HAP-1 (cell line): ENCODE results near the gene LYPD3.
"Not testable (repeated sequence)": the region's sequence is repeated elsewhere in the genome, so short reads cannot be mapped to it uniquely, and the experiment has no call there.

Experiments
- DNase-seq, 2 experiments: peaks; one replicate each; pipeline ENCODE4 v3.0.0-alpha.2; 2016 to 2020; ENCODE audit warnings: low spot score in 2 of 2
- H3K27me3 ChIP-seq: fragments of 250-450 bp; sonication (Bioruptor Pico); 2 replicates; pipeline ENCODE4 v1.5.1; 2020; ENCODE audit warnings: low read depth, mild to moderate bottlenecking, moderate library complexity
- H3K36me3 ChIP-seq: fragments of 250-450 bp; sonication (Bioruptor Pico); replicated peaks from 2 replicates; pipeline ENCODE4 v1.5.1; 2020; ENCODE audit warnings: mild to moderate bottlenecking
- H3K4me1 ChIP-seq: fragments of 250-450 bp; sonication (Bioruptor Pico); 2 replicates; pipeline ENCODE4 v1.5.1; 2020; ENCODE audit warnings: mild to moderate bottlenecking
- H3K4me3 ChIP-seq: fragments of 250-450 bp; sonication (Bioruptor Pico); 2 replicates; pipeline ENCODE4 v1.5.1; 2020; ENCODE audit warnings: mild to moderate bottlenecking, moderate library complexity
- H3K9me3 ChIP-seq: fragments of 250-450 bp; sonication (Bioruptor Pico); 2 replicates; pipeline ENCODE4 v1.5.1; 2020; ENCODE audit warnings: mild to moderate bottlenecking, moderate library complexity
- in situ Hi-C: fragments of 300-500 bp; cut with MboI; formaldehyde crosslinking; loops from 3 replicates; pipeline ENCODE4 v1.14.3; 2020; ENCODE audit warnings: low sequenced_read_pairs, inconsistent platforms, mixed read lengths

The LYPD3 gene

DNA sequence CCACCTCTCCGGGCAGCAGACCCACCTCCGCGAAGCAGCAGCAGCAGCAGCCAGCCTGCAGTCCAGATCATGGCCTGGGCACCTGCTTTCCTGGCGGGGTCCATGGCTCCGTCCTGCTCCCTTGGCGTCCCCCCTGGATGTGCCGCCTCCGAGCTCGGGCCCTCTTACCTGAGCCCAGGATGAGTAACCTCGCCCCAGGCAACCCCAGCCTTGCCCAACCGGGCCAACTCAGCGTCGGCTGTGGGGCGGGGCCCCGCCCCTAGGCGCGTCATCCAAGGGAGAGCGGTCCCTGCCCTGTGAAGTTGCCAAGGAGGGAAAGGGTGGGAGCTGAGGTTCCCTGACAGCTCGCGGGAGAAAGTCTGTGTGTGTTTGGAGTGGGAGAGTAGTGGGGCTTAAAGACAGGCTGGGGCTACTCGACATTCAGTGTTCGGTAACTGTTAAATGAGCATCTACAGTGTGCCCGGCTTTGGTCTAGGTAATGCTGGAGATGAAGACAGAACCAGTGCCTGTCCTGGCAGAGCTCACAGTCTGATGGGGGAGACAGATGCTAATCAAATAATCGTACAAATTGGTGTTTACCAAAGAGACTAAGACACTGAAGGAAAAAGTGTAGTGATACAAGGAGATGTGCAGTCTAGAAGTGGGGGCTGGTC, at the start of gene LYPD3:
LYPD3 (minus strand) TSS at position 141 of the 653 bp plus-strand sequence; CDS start at position 104, 37 bp downstream.
- DNase-seq, result no peak
- Histone ChIP-seq H3K9me3 (no peaks in the 10 kb centered on the region), H3K36me3 (no peaks in the 10 kb centered on the region), H3K4me1 (peaks cover 14% of the 10 kb centered on the region; the same call in 1 of the 2 replicates), H3K4me3 (peak within 1 kb of the TSS; percentile 80), H3K27me3 (no peaks in the 10 kb centered on the region)
- in situ Hi-C loops, result no loop called here

DNA sequence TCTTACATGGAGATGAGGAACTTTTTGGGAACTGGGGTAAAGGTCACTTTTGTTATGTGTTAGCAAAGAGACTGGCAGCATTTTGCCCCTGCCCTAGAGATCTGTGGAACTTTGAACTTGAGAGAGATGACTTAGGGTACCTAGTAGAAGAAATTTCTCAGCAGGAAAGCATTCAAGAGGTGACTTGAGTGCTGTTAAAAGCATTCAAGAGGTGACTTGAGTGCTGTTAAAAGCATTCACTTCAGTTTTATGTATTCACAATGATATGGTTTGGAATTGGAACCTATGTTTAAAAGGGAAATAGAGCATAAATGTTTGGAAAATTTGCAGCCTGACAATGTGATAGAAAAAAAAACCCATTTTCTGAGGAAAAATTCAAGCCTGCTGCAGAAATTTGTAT, 47.0 kb upstream of the LYPD3 start:
- H3K36me3 ChIP-seq, DNase-seq, H3K27me3 ChIP-seq, H3K9me3 ChIP-seq, in situ Hi-C loops, H3K4me1 ChIP-seq, H3K4me3 ChIP-seq: not testable (repeated sequence)

DNA sequence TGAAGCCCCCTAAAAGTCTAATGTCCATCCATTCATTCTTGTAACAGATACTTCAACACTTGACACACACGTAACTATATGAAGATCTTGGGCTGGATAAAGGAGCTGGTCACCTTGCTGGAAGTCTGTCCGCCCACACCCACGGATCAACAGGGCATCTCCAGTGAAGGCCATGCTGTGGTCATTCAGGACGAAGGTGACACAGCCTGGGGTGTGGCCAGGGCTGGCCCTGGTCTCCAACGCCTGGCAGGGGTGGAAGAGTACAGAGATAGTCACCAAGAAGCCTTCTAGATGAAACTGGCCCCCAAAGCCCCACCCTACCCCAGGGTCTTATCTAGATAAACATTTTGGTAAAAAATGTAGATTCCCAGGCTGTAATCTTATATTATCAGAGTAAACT, 45.9 kb upstream of the LYPD3 start:
- no peak overlapping the region for H3K4me3 ChIP-seq
- no peaks in the 10 kb centered on the region for H3K9me3 ChIP-seq
- H3K4me1 ChIP-seq, result no peaks in the 10 kb centered on the region
- no peak for DNase-seq
- in situ Hi-C loops, result no loop called here
- no peaks in the 10 kb centered on the region for H3K27me3 ChIP-seq
- peaks cover 6% of the 10 kb centered on the region; the same call in 1 of the 2 replicates for H3K36me3 ChIP-seq

DNA sequence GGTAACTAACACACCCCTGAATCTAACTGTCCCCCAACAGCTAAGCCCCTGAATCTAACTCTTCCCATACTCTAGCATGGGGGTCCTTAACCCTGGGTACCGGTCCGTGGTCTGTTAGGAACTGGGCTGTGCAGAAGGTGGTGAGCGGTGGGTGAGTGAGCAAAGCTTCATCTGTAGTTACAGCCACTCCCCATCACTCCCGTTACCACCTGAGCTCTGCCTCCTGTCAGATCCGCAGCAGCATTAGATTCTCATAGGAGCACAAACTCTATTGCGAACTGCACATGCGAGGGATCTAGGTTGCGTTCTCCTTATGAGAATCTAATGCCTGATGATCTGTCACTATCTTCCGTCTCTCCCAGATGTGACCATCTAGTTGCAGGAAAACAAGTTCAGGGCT, 45.3 kb upstream of the LYPD3 start:
- no peak for DNase-seq
- in situ Hi-C loops, result no loop called here
- H3K27me3 ChIP-seq, result no peaks in the 10 kb centered on the region
- no peaks in the 10 kb centered on the region for H3K4me1 ChIP-seq
- H3K36me3 ChIP-seq, result peaks cover 6% of the 10 kb centered on the region; the same call in 1 of the 2 replicates
- no peaks in the 10 kb centered on the region for H3K9me3 ChIP-seq
- H3K4me3 ChIP-seq, result no peak overlapping the region

DNA sequence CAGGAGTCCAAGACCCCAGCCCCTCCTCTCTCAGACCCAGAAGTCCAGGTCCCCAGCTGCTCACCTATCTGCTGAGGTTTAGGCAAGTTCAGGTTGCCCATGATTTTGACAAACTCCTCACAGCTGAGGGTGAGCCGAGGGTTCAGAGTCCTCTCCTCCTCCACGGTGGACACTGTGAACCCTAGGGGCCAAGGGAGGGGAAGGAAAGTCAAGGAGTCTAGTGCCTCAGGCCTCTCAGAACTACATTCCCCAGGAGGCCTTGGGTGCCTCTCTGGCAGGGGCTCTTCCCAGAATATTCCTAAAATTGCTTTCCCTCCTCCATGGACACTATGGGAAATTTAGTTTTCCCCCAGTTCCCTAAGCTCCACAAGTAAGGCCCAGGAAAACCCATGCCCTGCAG, 42.5 kb upstream of the LYPD3 start:
- in situ Hi-C loops, result no loop called here
- Histone ChIP-seq H3K36me3 (peaks cover 6% of the 10 kb centered on the region; the same call in 1 of the 2 replicates), H3K4me3 (no peak overlapping the region), H3K9me3 (no peaks in the 10 kb centered on the region), H3K4me1 (no peaks in the 10 kb centered on the region), H3K27me3 (no peaks in the 10 kb centered on the region)
- no peak for DNase-seq

DNA sequence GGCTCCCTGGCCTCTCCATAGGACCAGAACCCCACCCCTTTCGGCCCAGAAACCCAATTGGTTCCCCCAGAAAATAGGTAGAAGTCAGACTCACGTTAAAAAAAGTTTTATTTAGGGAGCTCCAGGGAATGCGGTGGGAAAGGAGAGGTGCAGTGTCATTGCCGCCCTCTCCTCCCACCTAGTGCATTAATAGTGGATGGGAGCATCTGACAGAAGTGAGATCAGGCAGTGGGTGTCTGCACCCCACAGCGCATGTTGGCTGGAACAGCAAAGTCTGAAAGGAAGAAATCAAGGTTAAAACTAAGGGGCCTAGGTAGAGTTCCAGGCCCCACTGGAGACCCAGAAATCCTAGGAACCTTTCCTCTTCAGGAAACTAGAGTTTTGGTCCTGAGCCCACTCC, 41.2 kb upstream of the LYPD3 start:
- DNase-seq, result no peak
- Histone ChIP-seq H3K4me3 (no peak overlapping the region), H3K27me3 (no peaks in the 10 kb centered on the region), H3K4me1 (no peaks in the 10 kb centered on the region), H3K9me3 (no peaks in the 10 kb centered on the region), H3K36me3 (peaks cover 6% of the 10 kb centered on the region; the same call in 1 of the 2 replicates)
- in situ Hi-C loops, result no loop called here

DNA sequence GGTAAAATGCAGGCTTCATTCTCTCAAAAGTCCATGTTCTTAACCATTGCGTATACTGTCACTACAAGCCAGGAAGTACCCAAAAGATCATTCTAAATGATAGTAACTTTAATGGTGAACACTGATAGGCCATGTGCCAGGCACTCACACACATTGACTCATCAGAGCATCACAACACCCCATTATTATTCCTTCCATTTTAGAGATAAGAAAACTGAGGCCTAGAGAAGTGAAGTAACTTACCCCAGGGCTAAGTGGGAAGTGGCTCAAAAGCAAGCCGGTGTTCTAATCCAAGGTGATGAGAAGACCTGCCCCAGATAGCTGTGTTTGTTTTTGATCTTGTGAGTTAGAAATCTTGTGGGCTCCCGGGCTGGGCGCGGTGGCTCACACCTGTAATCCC, 40.5 kb upstream of the LYPD3 start:
- no peaks in the 10 kb centered on the region for H3K4me1 ChIP-seq
- H3K36me3 ChIP-seq, result peaks cover 3% of the 10 kb centered on the region; the same call in 1 of the 2 replicates
- DNase-seq, result no peak
- H3K27me3 ChIP-seq, result no peaks in the 10 kb centered on the region
- H3K4me3 ChIP-seq, result no peak overlapping the region
- H3K9me3 ChIP-seq, result no peaks in the 10 kb centered on the region
- in situ Hi-C loops, result no loop called here

DNA sequence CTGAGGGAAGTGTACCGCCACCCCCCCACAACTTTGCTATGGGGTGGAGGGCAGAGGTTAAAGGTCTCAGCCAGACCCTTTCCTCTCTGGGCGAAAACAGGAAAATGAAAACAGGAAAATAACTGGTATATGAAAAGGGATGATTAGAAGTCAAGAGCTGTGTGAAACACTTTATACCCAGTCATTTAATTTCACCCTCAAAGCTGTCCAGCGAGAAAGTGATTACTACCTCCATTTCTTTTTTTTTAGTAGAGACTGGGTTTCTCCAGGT, 39.7 kb upstream of the LYPD3 start:
- no peak for DNase-seq
- no peak overlapping the region for H3K4me3 ChIP-seq
- no peaks in the 10 kb centered on the region for H3K27me3 ChIP-seq
- no peaks in the 10 kb centered on the region for H3K9me3 ChIP-seq
- H3K36me3 ChIP-seq, result peaks cover 3% of the 10 kb centered on the region; the same call in 1 of the 2 replicates
- in situ Hi-C loops, result no loop called here
- no peaks in the 10 kb centered on the region for H3K4me1 ChIP-seq

DNA sequence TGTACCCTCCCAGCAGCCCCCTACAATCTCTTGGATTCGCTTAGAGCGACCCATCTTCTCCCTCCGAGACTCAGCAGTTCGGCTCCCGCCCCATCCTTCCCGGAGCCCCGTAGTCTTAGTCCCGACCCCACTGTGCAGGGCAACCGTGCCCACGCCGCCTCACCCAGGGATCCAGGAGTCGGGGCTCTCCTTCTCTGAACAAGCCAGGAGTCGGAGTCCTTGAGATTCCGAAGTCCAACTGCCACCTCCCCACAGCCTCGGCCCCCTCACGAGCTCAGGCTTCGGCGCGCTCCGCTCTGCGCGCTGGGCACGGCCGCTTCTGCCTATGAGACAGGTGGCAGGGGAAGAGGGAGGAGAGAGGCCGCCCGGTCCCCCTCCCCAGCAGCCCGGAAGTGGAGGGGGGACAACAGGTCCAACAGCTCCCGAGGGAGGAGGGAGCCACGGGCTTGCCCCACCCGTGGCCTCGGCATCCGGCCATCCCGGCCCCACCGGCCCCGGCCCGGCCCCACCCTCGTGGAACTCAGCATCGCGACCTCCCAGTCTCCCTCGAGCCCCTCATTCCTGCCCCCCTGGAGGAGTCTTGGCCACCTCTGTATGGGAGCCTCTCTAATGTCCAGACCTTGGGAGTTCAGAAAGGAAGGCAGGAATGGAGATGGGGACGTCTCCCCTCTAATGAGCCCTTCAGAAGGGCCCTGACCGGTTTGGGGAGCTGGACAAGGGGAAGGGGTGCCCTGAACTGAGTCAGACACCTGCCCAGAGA, 39.2 kb upstream of the LYPD3 start, which contains the start of gene PHLDB3:
PHLDB3 (minus strand) TSS at position 321 of the 760 bp plus-strand sequence. CDS start 628 bp downstream, outside the sequence.
- Histone ChIP-seq H3K4me1 (no peaks in the 10 kb centered on the region), H3K27me3 (no peaks in the 10 kb centered on the region), H3K4me3 (peak within 1 kb of the TSS; percentile 73), H3K36me3 (peaks cover 3% of the 10 kb centered on the region; the same call in 1 of the 2 replicates), H3K9me3 (no peaks in the 10 kb centered on the region)
- DNase-seq, result no peak
- in situ Hi-C loops, result no loop called here

DNA sequence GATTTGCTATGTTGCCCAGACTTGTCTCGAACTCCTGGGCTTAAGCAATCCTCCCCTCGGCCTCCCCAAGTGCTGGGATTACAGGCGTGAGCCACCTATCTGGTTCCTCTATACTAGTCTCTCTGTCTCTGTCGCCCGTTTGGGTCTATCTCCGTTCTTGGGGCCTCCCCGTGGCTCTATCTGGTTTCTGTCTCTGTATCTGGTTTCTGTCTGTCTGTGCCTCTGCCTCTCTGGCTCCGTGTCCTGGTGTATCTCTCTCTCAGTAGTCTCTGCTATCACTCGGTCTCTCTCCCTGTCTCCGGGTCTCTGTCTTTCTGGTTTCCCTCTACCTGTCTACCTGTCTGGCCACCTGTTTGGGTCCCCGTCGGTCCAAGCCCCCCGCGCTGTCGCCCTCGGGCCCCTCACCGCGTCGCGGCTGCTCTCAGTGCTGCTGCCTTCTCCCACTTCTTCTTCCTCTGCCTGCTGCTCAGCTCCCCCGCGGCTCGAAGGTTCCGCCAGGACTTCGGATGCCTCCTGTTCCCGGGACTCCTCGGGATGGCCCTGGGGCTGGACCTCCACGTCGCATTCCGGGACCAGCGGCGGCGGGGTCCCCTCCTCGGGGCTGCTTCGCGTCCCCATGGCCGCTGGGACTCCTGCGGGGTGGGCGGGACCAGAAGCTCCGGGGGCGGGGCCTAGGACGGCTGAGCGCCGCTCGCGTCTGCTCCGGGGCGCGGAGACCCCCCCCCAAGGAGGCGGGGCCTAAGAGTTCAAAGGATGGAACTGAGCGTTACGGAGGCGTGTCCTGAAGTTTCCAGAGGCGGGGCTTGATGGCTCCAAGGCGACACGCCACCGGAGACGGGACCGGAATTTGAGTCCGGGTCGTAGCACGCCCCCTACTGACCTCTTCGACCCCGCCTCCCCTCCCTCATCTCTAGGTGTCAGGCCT, 38.4 kb upstream of the LYPD3 start:
- in situ Hi-C loops, result no loop called here

DNA sequence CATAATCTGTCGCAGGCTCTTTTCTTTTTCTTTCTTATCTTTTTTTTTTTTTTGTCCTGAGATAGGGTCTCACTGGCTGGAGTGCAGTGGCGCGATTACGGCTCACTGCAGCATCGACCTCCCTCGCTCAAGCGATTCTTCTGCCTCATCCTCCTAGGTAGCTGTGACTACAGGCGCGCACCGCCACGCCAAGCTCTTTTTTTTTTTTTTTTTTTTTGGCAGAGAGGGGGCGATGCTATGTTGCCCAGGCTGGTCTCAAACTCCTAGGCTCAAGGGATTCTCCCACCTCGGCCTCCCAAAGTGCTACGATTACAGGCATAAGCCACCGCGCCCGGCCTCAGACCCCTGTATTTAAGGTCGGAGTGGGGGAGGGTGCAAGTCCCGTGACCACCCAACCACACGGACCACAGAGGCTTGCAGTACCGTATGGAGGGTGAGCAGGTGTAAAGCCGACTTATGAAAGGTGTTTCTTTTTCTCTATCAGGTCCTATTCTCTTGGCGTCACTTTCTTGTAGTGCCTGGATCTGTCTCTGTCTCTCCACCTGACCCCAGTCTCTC, 37.1 kb upstream of the LYPD3 start:
- Histone ChIP-seq H3K36me3 (no peaks in the 10 kb centered on the region; the same call in 1 of the 2 replicates), H3K4me3 (no peak overlapping the region), H3K9me3 (no peaks in the 10 kb centered on the region), H3K4me1 (no peaks in the 10 kb centered on the region), H3K27me3 (no peaks in the 10 kb centered on the region)
- in situ Hi-C loops, result no loop called here
- DNase-seq, result no peak

More for the DNA sequence above, 38.4 kb upstream of the LYPD3 start:
- Histone ChIP-seq H3K27me3 (no peaks in the 10 kb centered on the region), H3K36me3 (peaks cover 2% of the 10 kb centered on the region; the same call in 1 of the 2 replicates), H3K4me1 (no peaks in the 10 kb centered on the region), H3K4me3 (peak overlapping the region; percentile 73), H3K9me3 (no peaks in the 10 kb centered on the region)
- peak; percentile 91 to 100 for DNase-seq

DNA sequence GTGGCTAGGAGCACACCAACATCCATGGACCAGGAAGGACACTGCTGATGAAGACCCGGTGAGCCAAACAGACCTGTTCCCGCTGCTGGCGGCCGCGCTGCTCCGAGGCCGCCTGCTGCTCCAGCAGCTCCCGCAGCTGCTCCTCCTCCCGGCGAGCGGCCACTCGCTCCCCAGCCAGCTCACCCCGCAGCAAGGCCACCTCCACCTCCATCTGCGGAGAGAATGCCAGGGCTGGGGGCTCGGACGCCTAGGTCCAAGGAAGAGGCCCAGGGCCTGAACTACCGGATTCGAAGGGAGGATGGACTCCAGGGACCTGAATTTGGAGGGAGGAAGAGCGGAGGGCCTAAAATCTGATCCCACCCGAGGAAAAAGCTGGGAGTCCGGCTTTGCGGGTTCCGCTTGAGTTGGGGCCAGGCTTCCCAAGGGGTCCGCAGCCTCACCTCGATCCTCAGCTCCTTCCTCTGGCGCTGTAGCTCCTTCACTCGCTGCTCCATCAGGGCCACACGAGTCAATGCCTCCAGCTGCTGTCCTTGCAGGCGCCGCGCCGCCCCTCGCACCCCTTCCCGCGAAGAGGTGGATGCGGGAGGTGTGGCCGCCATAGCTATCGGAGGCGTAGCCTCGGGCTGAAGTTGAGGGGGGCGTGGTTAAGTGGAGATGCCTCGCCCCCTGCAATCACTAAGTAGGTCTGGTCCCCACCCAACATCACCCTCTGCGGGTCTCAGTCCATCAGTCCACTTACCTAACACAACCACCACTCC, 36.4 kb upstream of the LYPD3 start:
- H3K36me3 ChIP-seq, result no peaks in the 10 kb centered on the region; the same call in 1 of the 2 replicates
- H3K4me3 ChIP-seq, result no peak overlapping the region
- H3K9me3 ChIP-seq, result no peaks in the 10 kb centered on the region
- in situ Hi-C loops, result no loop called here
- H3K27me3 ChIP-seq, result no peaks in the 10 kb centered on the region
- H3K4me1 ChIP-seq, result no peaks in the 10 kb centered on the region
- DNase-seq, result no peak

DNA sequence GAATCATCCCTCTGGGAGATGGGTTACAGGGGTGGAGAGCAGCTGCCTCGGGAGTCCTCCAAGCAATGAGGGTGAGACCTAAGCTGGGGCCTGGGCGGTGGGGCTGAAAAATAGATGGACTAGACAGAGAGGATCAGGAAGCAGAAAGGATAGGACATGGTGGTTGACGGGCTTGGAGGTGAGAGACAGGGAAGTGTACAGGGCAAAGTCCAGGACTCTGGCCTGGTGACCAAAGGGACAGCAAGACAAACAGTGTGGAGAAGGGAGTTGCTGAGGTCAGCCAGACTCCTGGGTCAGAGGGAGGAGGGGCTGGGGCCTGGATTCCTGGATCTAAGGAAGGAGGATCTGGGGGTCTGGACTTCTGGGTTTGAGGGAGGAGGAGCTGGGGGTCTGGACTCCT, 33.6 kb upstream of the LYPD3 start:
- no peak overlapping the region for H3K4me3 ChIP-seq
- in situ Hi-C loops, result no loop called here
- no peaks in the 10 kb centered on the region; the same call in 1 of the 2 replicates for H3K36me3 ChIP-seq
- H3K9me3 ChIP-seq, result no peaks in the 10 kb centered on the region
- H3K4me1 ChIP-seq, result no peaks in the 10 kb centered on the region
- no peaks in the 10 kb centered on the region for H3K27me3 ChIP-seq
- no peak for DNase-seq
